ENCODE data around the gene CTAGE1. TPM values are rescaled to one million over a fixed set of nuclear protein-coding genes. Genes with fewer than 3 reads are reported as not detected.
A peak's percentile ranks its signal among the peaks of the same experiment; 100 is the strongest.

The CTAGE1 gene, protein sequence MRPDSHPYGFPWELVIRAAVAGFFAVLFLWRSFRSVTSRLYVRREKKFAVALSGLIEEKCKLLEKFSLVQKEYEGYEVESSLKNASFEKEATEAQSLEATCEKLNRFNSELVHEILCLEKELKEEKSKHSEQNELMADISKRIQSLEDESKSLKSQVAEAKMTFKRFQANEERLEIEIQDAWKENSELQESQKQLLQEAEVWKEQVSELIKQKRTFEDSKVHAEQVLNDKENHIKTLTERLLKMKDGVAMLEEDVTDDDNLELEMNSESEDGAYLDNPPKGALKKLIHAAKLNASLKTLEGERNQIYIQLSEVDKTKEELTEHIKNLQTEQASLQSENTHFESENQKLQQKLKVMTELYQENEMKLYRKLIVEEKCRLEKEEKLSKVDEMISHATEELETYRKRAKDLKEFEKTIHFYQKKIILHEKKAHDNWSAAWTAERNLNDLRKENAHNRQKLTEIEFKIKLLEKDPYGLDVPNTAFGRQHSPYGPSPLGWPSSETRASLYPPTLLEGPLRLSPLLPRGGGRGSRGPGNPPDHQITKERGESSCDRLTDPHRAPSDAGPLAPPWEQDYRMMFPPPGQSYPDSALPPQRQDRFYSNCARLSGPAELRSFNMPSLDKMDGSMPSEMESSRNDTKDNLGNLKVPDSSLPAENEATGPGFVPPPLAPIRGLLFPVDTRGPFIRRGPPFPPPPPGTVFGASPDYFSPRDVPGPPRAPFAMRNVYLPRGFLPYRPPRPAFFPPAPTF
- total RNA-seq = not detected
- not detected for polyA plus RNA-seq (ENCODE audit: insufficient read depth, low read depth, low replicate concordance)
- long read RNA-seq, donor 1 = 0 reads
- long read RNA-seq, donor 2 = 0 reads
- long read RNA-seq, donor 3 = 0 reads
- long read RNA-seq, donor 4 = 0 reads
- long read RNA-seq, donor 5 = 0 reads
- long read RNA-seq, donor 6 = 0 reads
- long read RNA-seq, donor 7 = 0 reads
- long read RNA-seq, donor 8, full-length matches to known transcripts = 1 of 1 reads
- long read RNA-seq, donor 8, partial matches to known transcripts = 0 of 1 reads
- long read RNA-seq, donor 8, other reads (novel, unspliced or antisense) = 0 of 1 reads
- long read RNA-seq, donor 9 = 0 reads
- long read RNA-seq, donor 10 = 0 reads

DNA sequence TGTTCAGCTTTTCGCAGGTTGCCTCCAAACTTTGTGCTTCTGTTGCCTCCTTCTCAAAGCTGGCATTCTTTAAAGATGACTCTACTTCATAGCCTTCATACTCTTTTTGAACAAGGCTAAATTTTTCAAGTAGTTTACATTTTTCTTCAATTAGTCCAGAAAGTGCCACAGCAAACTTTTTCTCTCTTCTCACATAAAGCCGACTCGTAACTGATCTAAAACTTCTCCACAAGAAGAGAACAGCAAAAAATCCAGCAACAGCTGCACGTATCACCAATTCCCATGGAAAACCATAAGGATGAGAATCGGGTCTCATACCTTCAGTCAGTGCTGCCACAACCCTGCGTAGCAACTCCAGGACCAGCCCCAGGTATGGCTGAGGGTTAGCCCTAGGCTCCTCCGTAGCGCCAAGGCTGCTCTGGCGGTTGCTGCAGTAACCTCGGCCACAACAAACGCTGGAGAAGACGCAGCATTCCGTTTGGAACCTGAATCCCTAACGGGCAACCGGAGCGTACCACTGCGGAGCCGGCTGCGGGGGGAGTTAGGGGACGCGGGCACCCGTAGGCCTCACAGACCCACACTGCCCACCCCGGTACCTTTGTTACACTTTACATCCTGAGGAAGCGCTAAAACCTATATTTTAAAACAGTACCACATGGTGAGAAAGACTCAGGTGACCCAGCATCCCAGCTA is at the start of gene CTAGE1:
TSS of gene CTAGE1 (minus strand) at position 420 of the 693 bp plus-strand sequence. CDS start at position 316, 104 bp downstream.
- TF ChIP-seq, protein P1, sequence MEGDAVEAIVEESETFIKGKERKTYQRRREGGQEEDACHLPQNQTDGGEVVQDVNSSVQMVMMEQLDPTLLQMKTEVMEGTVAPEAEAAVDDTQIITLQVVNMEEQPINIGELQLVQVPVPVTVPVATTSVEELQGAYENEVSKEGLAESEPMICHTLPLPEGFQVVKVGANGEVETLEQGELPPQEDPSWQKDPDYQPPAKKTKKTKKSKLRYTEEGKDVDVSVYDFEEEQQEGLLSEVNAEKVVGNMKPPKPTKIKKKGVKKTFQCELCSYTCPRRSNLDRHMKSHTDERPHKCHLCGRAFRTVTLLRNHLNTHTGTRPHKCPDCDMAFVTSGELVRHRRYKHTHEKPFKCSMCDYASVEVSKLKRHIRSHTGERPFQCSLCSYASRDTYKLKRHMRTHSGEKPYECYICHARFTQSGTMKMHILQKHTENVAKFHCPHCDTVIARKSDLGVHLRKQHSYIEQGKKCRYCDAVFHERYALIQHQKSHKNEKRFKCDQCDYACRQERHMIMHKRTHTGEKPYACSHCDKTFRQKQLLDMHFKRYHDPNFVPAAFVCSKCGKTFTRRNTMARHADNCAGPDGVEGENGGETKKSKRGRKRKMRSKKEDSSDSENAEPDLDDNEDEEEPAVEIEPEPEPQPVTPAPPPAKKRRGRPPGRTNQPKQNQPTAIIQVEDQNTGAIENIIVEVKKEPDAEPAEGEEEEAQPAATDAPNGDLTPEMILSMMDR (IDR thresholded peaks at IDR 0.05; ENCODE audit: borderline replicate concordance, extremely low read depth, insufficient read depth) = no peak
- no peaks in the 10 kb centered on the region for H3K27me3 ChIP-seq (ENCODE audit: control insufficient read depth, insufficient read depth, low read length)
- no peak within 1 kb of the TSS for H3K4me3 ChIP-seq (ENCODE audit: low read length in 3 of 3)
- no peaks in the 10 kb centered on the region for H3K4me1 ChIP-seq (ENCODE audit: control insufficient read depth in 2 of 3, insufficient read depth in 2 of 3, low read depth in 1 of 3, low read length in 3 of 3)
- no peaks in the 10 kb centered on the region for H3K9me3 ChIP-seq (ENCODE audit: control insufficient read depth in 2 of 3, insufficient read depth in 1 of 3, low read length in 3 of 3)
- intact Hi-C loops (cut with DNase I) = no loop called here
- H3K27ac ChIP-seq (ENCODE audit: low read depth in 2 of 2, low read length in 2 of 2) = no peak within 1 kb of the TSS
- H3K36me3 ChIP-seq (ENCODE audit: control insufficient read depth in 2 of 3, insufficient read depth in 3 of 3, low read length in 3 of 3) = no peaks in the 10 kb centered on the region
- no peak for FAIRE-seq
- peak in 1 of 5 donors; percentile 61 for DNase-seq
- H3K9ac ChIP-seq (ENCODE audit: low read length in 3 of 3) = no peak within 1 kb of the TSS

DNA sequence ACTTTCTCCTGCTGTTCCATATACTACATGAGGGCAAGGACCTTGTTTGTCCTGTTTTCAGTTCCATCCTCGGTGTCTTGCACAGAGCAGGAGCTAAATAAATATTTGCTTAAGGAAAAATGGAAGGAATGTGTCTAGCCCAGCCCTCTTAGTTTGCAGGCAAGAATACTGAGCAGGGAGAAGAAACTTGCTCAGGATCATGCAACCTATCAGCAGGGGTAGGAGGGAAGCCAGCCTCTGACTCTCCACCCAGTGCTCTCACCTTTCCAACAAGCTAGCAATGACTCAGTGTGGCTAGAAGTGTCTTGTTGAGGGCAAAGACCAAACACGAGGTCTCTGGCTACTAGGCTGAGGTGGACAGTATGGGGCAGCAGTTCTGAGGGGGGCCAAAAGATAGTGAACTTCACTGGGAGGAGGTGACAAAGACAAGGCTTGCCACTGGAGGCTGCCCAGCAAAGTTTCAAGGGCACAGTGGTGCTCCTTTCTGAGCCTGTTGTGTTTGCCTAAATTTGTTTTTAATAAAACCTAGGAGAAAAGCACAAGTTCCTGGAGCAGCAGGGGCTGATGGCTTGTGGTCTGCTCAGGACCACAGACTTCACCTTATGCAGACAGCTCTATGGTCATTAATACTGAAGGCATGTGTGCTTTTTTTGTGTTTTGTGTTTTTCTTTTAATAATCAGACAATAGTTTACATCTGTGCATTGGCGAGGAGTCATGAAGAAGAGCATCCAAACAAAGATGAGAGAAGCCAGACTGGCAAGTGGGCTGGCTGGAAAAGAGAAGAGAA is 49.1 kb upstream of the CTAGE1 start:
- Histone ChIP-seq H3K9ac (ENCODE audit: low read length in 3 of 3) (no peak overlapping the region), H3K4me3 (ENCODE audit: low read length in 3 of 3) (no peak overlapping the region), H3K4me1 (ENCODE audit: control insufficient read depth in 2 of 3, insufficient read depth in 2 of 3, low read depth in 1 of 3, low read length in 3 of 3) (peaks cover 0 to 15% (median 4%) of the 10 kb centered on the region in 3 donors), H3K9me3 (ENCODE audit: control insufficient read depth in 2 of 3, insufficient read depth in 1 of 3, low read length in 3 of 3) (no peaks in the 10 kb centered on the region), H3K36me3 (ENCODE audit: control insufficient read depth in 2 of 3, insufficient read depth in 3 of 3, low read length in 3 of 3) (no peaks in the 10 kb centered on the region), H3K27me3 (ENCODE audit: control insufficient read depth, insufficient read depth, low read length) (no peaks in the 10 kb centered on the region), H3K27ac (ENCODE audit: low read depth in 2 of 2, low read length in 2 of 2) (no peak overlapping the region)
- DNase-seq (peak in 2 of 5 donors; percentile 31 to 54), FAIRE-seq (no peak)
- intact Hi-C loops (cut with DNase I) = no loop called here
- TF ChIP-seq, protein P1 (IDR thresholded peaks at IDR 0.05; ENCODE audit: borderline replicate concordance, extremely low read depth, insufficient read depth) = no peak

DNA sequence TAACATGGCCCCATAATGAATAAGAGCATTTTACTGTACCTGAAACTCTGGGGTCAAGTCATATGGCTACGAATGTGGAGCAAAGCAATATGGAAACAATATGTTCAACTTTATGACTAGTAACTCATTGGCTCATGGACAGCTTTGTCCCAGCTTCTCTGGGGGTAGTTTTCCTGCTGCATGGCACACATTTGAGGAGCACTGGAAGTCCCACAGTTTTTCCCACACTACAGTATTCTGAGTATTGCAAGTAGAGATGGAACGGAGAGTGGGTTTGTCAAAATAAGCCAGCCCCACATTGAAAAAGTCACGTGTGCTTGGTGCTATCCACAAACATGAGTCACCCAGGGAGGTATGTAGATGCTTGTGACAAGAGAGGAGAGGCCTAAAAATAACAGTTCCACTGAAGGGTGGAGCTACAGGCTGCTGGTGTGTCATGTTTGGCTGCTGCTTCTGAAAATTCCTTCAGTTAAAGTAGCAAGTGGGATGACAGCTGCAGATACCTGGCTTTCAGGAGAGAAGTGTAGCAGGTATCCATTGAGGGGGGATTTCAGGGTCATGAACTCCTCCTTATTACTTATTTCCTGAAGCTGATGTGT is 48.2 kb upstream of the CTAGE1 start:
- FAIRE-seq (no peak), DNase-seq (peak in 2 of 5 donors; percentile 16 to 63)
- Histone ChIP-seq H3K9ac (ENCODE audit: low read length in 3 of 3) (no peak overlapping the region), H3K9me3 (ENCODE audit: control insufficient read depth in 2 of 3, insufficient read depth in 1 of 3, low read length in 3 of 3) (no peaks in the 10 kb centered on the region), H3K36me3 (ENCODE audit: control insufficient read depth in 2 of 3, insufficient read depth in 3 of 3, low read length in 3 of 3) (no peaks in the 10 kb centered on the region), H3K27ac (ENCODE audit: low read depth in 2 of 2, low read length in 2 of 2) (no peak overlapping the region), H3K27me3 (ENCODE audit: control insufficient read depth, insufficient read depth, low read length) (no peaks in the 10 kb centered on the region), H3K4me1 (ENCODE audit: control insufficient read depth in 2 of 3, insufficient read depth in 2 of 3, low read depth in 1 of 3, low read length in 3 of 3) (peaks cover 0 to 9% (median 4%) of the 10 kb centered on the region in 3 donors), H3K4me3 (ENCODE audit: low read length in 3 of 3) (no peak overlapping the region)
- TF ChIP-seq, protein P1 (IDR thresholded peaks at IDR 0.05; ENCODE audit: borderline replicate concordance, extremely low read depth, insufficient read depth) = no peak
- intact Hi-C loops (cut with DNase I) = no loop called here

All from kidney (tissue), 22 donors.